Panc1 (cell line): ENCODE results near the gene NUDT9.

Experiments used
- CTCF ChIP-seq: fragments of 450-650 bp; IDR thresholded peaks from 2 replicates; pipeline ENCODE4 v1.5.1; 2017; ENCODE audit warnings: mild to moderate bottlenecking
- POLR2AphosphoS5 ChIP-seq: IDR thresholded peaks from 2 replicates; pipeline ENCODE4 v1.6.1; 2012; ENCODE audit warnings: mild to moderate bottlenecking, low read depth, low read length, moderate library complexity
- SIN3A ChIP-seq: IDR thresholded peaks from 2 replicates; pipeline ENCODE4 v1.6.1; 2012; ENCODE audit warnings: low read depth, mild to moderate bottlenecking, low read length, moderate library complexity, borderline replicate concordance; ENCODE audit not compliant: insufficient read depth

GRCh38 chr4:87388901-87389300 lies 33.5 kb upstream of the NUDT9 start:
- no peak for TF ChIP-seq SIN3A
- TF ChIP-seq CTCF: no peak
- no peak for TF ChIP-seq POLR2AphosphoS5
